HCT116 (cell line): ENCODE results near the gene PTDSS2. TPM values are rescaled to one million over a fixed set of nuclear protein-coding genes. Genes with fewer than 3 reads are reported as not detected.

ENCODE experiments used
- ATAC-seq: fragments of 200-7000 bp; cut with Tn5 transposase; 2 replicates; pipeline ENCODE4 v1.9.1; 2020; ENCODE audit warnings: mild to moderate bottlenecking, moderate library complexity
- BruUV-seq: library from RNA; stranded (reverse); fragments of 400-500 nt; replicated peaks from 2 replicates; lab custom pipeline; 2021; lab: Mats Ljungman, UMichigan
- CTCF ChIA-PET: fragments of 300-600 bp; sonication (Branson Sonifier 250); formaldehyde crosslinking; loops from one replicate; lab custom pipeline; 2021; ENCODE audit warnings: antibody characterized with exemption; lab: Charles Lee
- POLR2A ChIA-PET: fragments of 300-600, 350-600 bp; sonication (Branson Sonifier 250); formaldehyde crosslinking; loops from one replicate; lab custom pipeline; 2021; ENCODE audit warnings: antibody characterized with exemption; lab: Charles Lee
- RAD21 ChIA-PET, 2 experiments: fragments of 300-600 bp; sonication (Branson Sonifier 250); formaldehyde crosslinking; loops; one replicate each; lab custom pipeline; 2023; ENCODE audit warnings: low total read pairs in 2 of 2; ENCODE audit not compliant: uncharacterized antibody in 2 of 2, unreplicated experiment in 2 of 2, low non-redundant PET in 1 of 2; lab: Charles Lee
- DNase-seq: peaks from one replicate; pipeline ENCODE4 v3.0.0-alpha.2; 2010; ENCODE audit warnings: low read depth, low spot score
- H2AFZ ChIP-seq: fragments of 200-600 bp; shearing (Covaris generic), sonication (generic); 2 replicates; pipeline ENCODE4 v1.6.1; 2017; ENCODE audit warnings: low read depth, mixed run types, mixed read lengths, antibody characterized with exemption, low read length; ENCODE audit not compliant: poor library complexity, severe bottlenecking
- H3K27ac ChIP-seq: 2 replicates; pipeline ENCODE4 v1.5.1; 2012; ENCODE audit warnings: low read depth, low read length
- H3K27me3 ChIP-seq: fragments of 200-600 bp; sonication (generic); 2 replicates; pipeline ENCODE4 v1.6.1; 2016; ENCODE audit warnings: mixed run types, low read length, mixed read lengths; ENCODE audit not compliant: insufficient read depth
- H3K36me3 ChIP-seq, 2 experiments: fragments of 200-500 bp in 1 of 2; fragments of 200-600 bp in 1 of 2; sonication (Bioruptor generic) in 1 of 2; sonication (generic) in 1 of 2; 2 replicates each; pipeline versions ENCODE4 v1.5.1 to v1.6.1; 2014 to 2016; ENCODE audit warnings: low read length in 2 of 2, inconsistent platforms in 1 of 2, mixed read lengths in 1 of 2, mixed run types in 1 of 2; ENCODE audit not compliant: insufficient read depth in 2 of 2, control insufficient read depth in 1 of 2
- H3K4me1 ChIP-seq, 2 experiments: fragments of 200-600 bp in 1 of 2; sonication (generic) in 1 of 2; 2 replicates each; pipeline versions ENCODE4 v1.5.1 to v1.6.1; 2012 to 2017; ENCODE audit warnings: low read length in 2 of 2, inconsistent platforms in 1 of 2, mild to moderate bottlenecking in 1 of 2, mixed read lengths in 1 of 2, mixed run types in 1 of 2, moderate library complexity in 1 of 2; ENCODE audit not compliant: insufficient read depth in 2 of 2, control insufficient read depth in 1 of 2
- H3K4me2 ChIP-seq: fragments of 200-600 bp; sonication (generic); 2 replicates; pipeline ENCODE4 v1.6.1; 2017; ENCODE audit warnings: mixed run types, low read length, mixed read lengths
- H3K4me3 ChIP-seq, 2 experiments: fragments of 200-600 bp in 1 of 2; sonication (generic) in 1 of 2; replicated peaks in 1 of 2; 2 replicates each; pipeline ENCODE4 v1.5.1; 2011 to 2016; ENCODE audit warnings: low read length in 2 of 2, control low read depth in 1 of 2, low read depth in 1 of 2, mild to moderate bottlenecking in 1 of 2, mixed read lengths in 1 of 2, mixed run types in 1 of 2
- H3K79me2 ChIP-seq: fragments of 200-600 bp; sonication (generic); 2 replicates; pipeline ENCODE4 v1.6.1; 2017; ENCODE audit warnings: mild to moderate bottlenecking, mixed run types, low read length, moderate library complexity, mixed read lengths; ENCODE audit not compliant: insufficient read depth
- H3K9ac ChIP-seq: fragments of 200-600 bp; sonication (generic); 2 replicates; pipeline ENCODE4 v1.6.1; 2016; ENCODE audit warnings: low read length, mixed read lengths
- H3K9me2 ChIP-seq: fragments of 200-600 bp; sonication (generic), shearing (Covaris generic); 2 replicates; pipeline ENCODE4 v1.6.1; 2017; ENCODE audit warnings: mixed run types, mild to moderate bottlenecking, moderate library complexity; ENCODE audit not compliant: insufficient read depth
- H3K9me3 ChIP-seq, 2 experiments: fragments of 200-500 bp in 1 of 2; fragments of 200-600 bp in 1 of 2; sonication (Bioruptor generic) in 1 of 2; sonication (generic) in 1 of 2; 2 replicates each; pipeline ENCODE4 v1.6.1; 2014 to 2017; ENCODE audit warnings: low read length in 2 of 2, mixed read lengths in 2 of 2, inconsistent platforms in 1 of 2, low read depth in 1 of 2, mild to moderate bottlenecking in 1 of 2, mixed run types in 1 of 2, moderate library complexity in 1 of 2; ENCODE audit not compliant: control insufficient read depth in 1 of 2, insufficient read depth in 1 of 2
- H4K20me1 ChIP-seq: fragments of 200-600 bp; sonication (generic), shearing (Covaris generic); 2 replicates; pipeline ENCODE4 v1.6.1; 2017; ENCODE audit warnings: mixed run types, mild to moderate bottlenecking, moderate library complexity; ENCODE audit not compliant: insufficient read depth
- ATF3 ChIP-seq: IDR thresholded peaks from 2 replicates; pipeline ENCODE4 v1.6.1; 2012
- CBX3 ChIP-seq: IDR thresholded peaks from 2 replicates; pipeline ENCODE4 v1.6.1; 2012; ENCODE audit warnings: low read depth
- EGR1 ChIP-seq: IDR thresholded peaks from 2 replicates; pipeline ENCODE4 v1.6.1; 2012; ENCODE audit warnings: low read depth
- ELF1 ChIP-seq: IDR thresholded peaks from 2 replicates; pipeline ENCODE4 v1.6.1; 2012; ENCODE audit warnings: low read depth, borderline replicate concordance
- EZH2 ChIP-seq: fragments of 200-600 bp; sonication (generic); IDR thresholded peaks from 2 replicates; pipeline ENCODE4 v1.6.1; 2017; ENCODE audit warnings: antibody characterized with exemption, mixed run types
- EZH2phosphoT487 ChIP-seq: fragments of 200-600 bp; IDR thresholded peaks from 2 replicates; pipeline ENCODE4 v1.6.1; 2018; ENCODE audit warnings: antibody characterized with exemption, borderline replicate concordance
- FOSL1 ChIP-seq: IDR thresholded peaks from 2 replicates; pipeline ENCODE4 v1.6.1; 2012; ENCODE audit warnings: low read depth
- MAX ChIP-seq: IDR thresholded peaks from 2 replicates; pipeline ENCODE4 v1.6.1; 2012
- POLR2A ChIP-seq: IDR thresholded peaks from 2 replicates; pipeline ENCODE4 v1.7.0; 2011; ENCODE audit warnings: borderline replicate concordance; ENCODE audit not compliant: insufficient read depth, insufficient read length; ENCODE audit errors: extremely low read depth
- POLR2AphosphoS5 ChIP-seq: IDR thresholded peaks from 2 replicates; pipeline ENCODE4 v1.6.1; 2011; ENCODE audit warnings: mild to moderate bottlenecking, low read depth, low read length, moderate library complexity
- RAD21 ChIP-seq: IDR thresholded peaks from 2 replicates; pipeline ENCODE4 v1.6.1; 2012; ENCODE audit warnings: low read depth, mild to moderate bottlenecking
- REST ChIP-seq: IDR thresholded peaks from 2 replicates; pipeline ENCODE4 v1.6.1; 2012; ENCODE audit warnings: low read depth
- SIN3A ChIP-seq: IDR thresholded peaks from 2 replicates; pipeline ENCODE4 v1.6.1; 2012; ENCODE audit warnings: low read depth
- SP1 ChIP-seq: IDR thresholded peaks from 2 replicates; pipeline ENCODE4 v1.6.1; 2012; ENCODE audit warnings: low read depth
- SRF ChIP-seq: IDR thresholded peaks from 2 replicates; pipeline ENCODE4 v1.6.1; 2012; ENCODE audit warnings: low read depth
- TCF7L2 ChIP-seq: IDR thresholded peaks from 2 replicates; pipeline ENCODE4 v1.7.0; 2011; ENCODE audit warnings: borderline replicate concordance, inconsistent platforms; ENCODE audit not compliant: insufficient read depth, insufficient read length; ENCODE audit errors: extremely low read depth
- YY1 ChIP-seq: IDR thresholded peaks from 2 replicates; pipeline ENCODE4 v1.6.1; 2011; ENCODE audit warnings: low read length, low read depth, moderate library complexity, mild to moderate bottlenecking; ENCODE audit not compliant: insufficient replicate concordance; ENCODE audit errors: extremely low read depth
- ZFX ChIP-seq: fragments of 450-650 bp; IDR thresholded peaks from 2 replicates; pipeline ENCODE4 v1.6.1; 2017
- ZNF274 ChIP-seq: fragments of 200-500 bp; sonication (Bioruptor generic); IDR thresholded peaks from 2 replicates; pipeline ENCODE4 v1.6.1; 2014; ENCODE audit warnings: mild to moderate bottlenecking, low read depth, low read length, inconsistent platforms
- intact Hi-C: fragments of 100-400 bp; cut with micrococcal nuclease; formaldehyde crosslinking; loops from 2 replicates; pipeline ENCODE4 v1.10.0; 2022
- total RNA-seq: library from RNA; stranded (reverse); gene quantifications from one replicate; pipeline ENCODE4 v1.2.1, GENCODE V29; 2021; ENCODE audit not compliant: unreplicated experiment

The PTDSS2 gene
- total RNA-seq, 1 experiment from 2014 or later: 40.1 TPM

GRCh38 chr11:479311-479710 lies 29.2 kb downstream of the PTDSS2 start:
- no peak for TF ChIP-seq ZFX
- TF ChIP-seq CBX3: no peak
- TF ChIP-seq EZH2phosphoT487: no peak
- no peak for TF ChIP-seq SP1
- no peak for TF ChIP-seq MAX
- no peak for TF ChIP-seq ATF3
- no peak for TF ChIP-seq REST
- no peak for TF ChIP-seq EGR1
- no peak for TF ChIP-seq TCF7L2
- no peak for TF ChIP-seq POLR2AphosphoS5
- TF ChIP-seq YY1: no peak
- no peak for TF ChIP-seq SRF
- TF ChIP-seq ELF1: no peak
- TF ChIP-seq POLR2A: no peak
- no peak for TF ChIP-seq ZNF274
- TF ChIP-seq EZH2: no peak
- TF ChIP-seq SIN3A: no peak
- TF ChIP-seq RAD21: no peak
- TF ChIP-seq FOSL1: no peak
- Histone ChIP-seq H3K79me2 (peaks cover 55% of the 10 kb centered on the region), H4K20me1 (no peaks in the 10 kb centered on the region; the same call in 1 of the 2 replicates), H3K27me3 (no peaks in the 10 kb centered on the region), H3K4me3 (no peak overlapping the region), H2AFZ (no peak overlapping the region), H3K9ac (no peak overlapping the region), H3K27ac (no peak overlapping the region), H3K36me3 (0 out of 4 replicates have a peak, but pooled peaks cover 0 to 3% of the 10 kb centered on the region in 2 experiments), H3K4me2 (no peak overlapping the region), H3K9me2 (no peaks in the 10 kb centered on the region), H3K9me3 (no peaks in the 10 kb centered on the region), H3K4me1 (no peaks in the 10 kb centered on the region)
- ChIA-PET CTCF (no interaction called here), POLR2A (no interaction called here), RAD21 (no interaction called here)
- DNase-seq: no peak
- ATAC-seq: no peak
- intact Hi-C loops: no loop called here
- no TSS peak for BruUV-seq
